PFSK-1 (cell line): ENCODE measurements around the gene CYTL1.

Experiments used
- FOXP2 ChIP-seq: optimal IDR thresholded peaks from 2 replicates; pipeline ENCODE3; 2011; ENCODE audit warnings: borderline replicate concordance, control low read depth, inconsistent platforms; ENCODE audit not compliant: insufficient read depth; ENCODE audit errors: extremely low read length, extremely low read depth
- POLR2AphosphoS5 ChIP-seq: IDR thresholded peaks from 2 replicates; pipeline ENCODE4 v1.6.1; 2012; ENCODE audit warnings: low read depth, mild to moderate bottlenecking, control low read depth, low read length, moderate library complexity
- REST ChIP-seq, 2 experiments: IDR thresholded peaks; 2 replicates each; pipeline versions ENCODE4 v1.6.1 to v1.8.0; 2011 to 2012; ENCODE audit warnings: low read depth in 2 of 2, low read length in 2 of 2, control low read depth in 1 of 2, inconsistent platforms in 1 of 2, mild to moderate bottlenecking in 1 of 2, moderate library complexity in 1 of 2; ENCODE audit not compliant: insufficient read depth in 1 of 2
- SIN3A ChIP-seq: IDR thresholded peaks from 2 replicates; pipeline ENCODE4 v1.6.1; 2012; ENCODE audit warnings: mild to moderate bottlenecking, low read length, moderate library complexity, borderline replicate concordance; ENCODE audit not compliant: insufficient read depth
- TAF1 ChIP-seq: IDR thresholded peaks from 2 replicates; pipeline ENCODE4 v1.6.1; 2012; ENCODE audit warnings: low read length, control low read depth, borderline replicate concordance; ENCODE audit not compliant: insufficient read depth

DNA sequence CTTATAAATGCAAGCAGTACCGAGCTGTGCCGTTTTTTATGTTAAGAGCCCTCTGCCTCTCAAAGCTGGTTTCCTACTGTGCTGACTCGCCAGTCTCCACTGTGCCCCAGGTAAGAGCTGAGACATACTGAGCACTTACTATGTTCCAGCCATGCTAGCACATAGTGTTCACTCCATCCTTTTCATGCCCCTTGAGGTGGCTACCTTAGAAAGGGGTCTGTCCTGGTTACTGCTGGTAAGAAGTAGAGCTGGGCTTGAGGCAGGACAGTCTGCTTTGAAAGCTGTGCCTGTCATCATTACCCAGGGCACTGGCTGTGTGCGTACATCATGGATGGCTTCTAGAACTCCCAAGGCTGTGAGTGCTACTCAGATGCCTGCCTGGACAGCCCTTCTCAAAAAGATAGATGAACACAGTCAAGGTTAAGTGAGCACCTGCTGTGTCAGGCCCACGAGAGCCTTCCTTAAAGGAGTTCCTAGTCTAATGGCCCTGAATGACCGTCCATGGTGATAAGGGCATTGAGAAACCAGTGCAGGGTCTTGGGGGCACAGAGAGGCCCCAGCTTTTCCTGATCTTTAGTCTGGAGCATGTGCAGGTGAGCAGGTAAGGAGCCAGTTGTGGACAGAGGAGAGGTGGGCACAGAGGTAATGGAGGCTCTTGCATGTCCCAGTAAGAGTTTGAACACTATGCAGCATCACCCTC lies 33.6 kb upstream of the CYTL1 start:
- TF ChIP-seq TAF1 (no peak), POLR2AphosphoS5 (no peak), SIN3A (no peak), REST (IDR thresholded peaks at IDR 0.05; ENCODE audit: insufficient read depth in 1 of 2, low read depth in 2 of 2, low read length in 2 of 2) (no peak), FOXP2 (no peak)
